Measurements from ENCODE around the gene COPS7A.
"Not testable (repeated sequence)": the region's sequence is repeated elsewhere in the genome, so short reads cannot be mapped to it uniquely, and the experiment has no call there.

Gene COPS7A

GRCh38 chr12:6703631-6704030, 20.2 kb upstream of the COPS7A start:
- DNase-seq: no peak

GRCh38 chr12:6708351-6708750, 15.5 kb upstream of the COPS7A start:
- not testable (repeated sequence) for DNase-seq

- no peak for DNase-seq
Measured at GRCh38 chr12:6708960-6709394, 14.9 kb upstream of the COPS7A start.

GRCh38 chr12:6716031-6716873, 7.6 kb upstream of the COPS7A start:
- DNase-seq: not testable (repeated sequence)

GRCh38 chr12:6716874-6717437, 6.9 kb upstream of the COPS7A start:
- DNase-seq: no peak

GRCh38 chr12:6722863-6723262, 983 bp upstream of the COPS7A start:
- DNase-seq: no peak

- no peak for DNase-seq
Measured at GRCh38 chr12:6724409-6724797, 557 bp downstream of the COPS7A start.

- DNase-seq: no peak
Measured at GRCh38 chr12:6725350-6725749, 1.5 kb downstream of the COPS7A start.

- no peak for DNase-seq
Measured at GRCh38 chr12:6729186-6729585, 5.3 kb downstream of the COPS7A start.

- no peak for DNase-seq
Measured at GRCh38 chr12:6730169-6730568, 6.3 kb downstream of the COPS7A start.

GRCh38 chr12:6734506-6735387, 10.9 kb downstream of the COPS7A start:
- no peak for DNase-seq

- DNase-seq: no peak
Measured at GRCh38 chr12:6735448-6736191, 11.8 kb downstream of the COPS7A start.

- DNase-seq: no peak
Measured at GRCh38 chr12:6736754-6737153, 12.9 kb downstream of the COPS7A start.

GRCh38 chr12:6742080-6742479, 18.2 kb downstream of the COPS7A start:
- not testable (repeated sequence) for DNase-seq

GRCh38 chr12:6742834-6743233, 19.0 kb downstream of the COPS7A start:
- DNase-seq: no peak

GRCh38 chr12:6743300-6743699, 19.5 kb downstream of the COPS7A start:
- not testable (repeated sequence) for DNase-seq

GRCh38 chr12:6745741-6746525, 22.1 kb downstream of the COPS7A start:
- DNase-seq: no peak

GRCh38 chr12:6747216-6747615, 23.4 kb downstream of the COPS7A start:
- no peak for DNase-seq

GRCh38 chr12:6748761-6749160, 24.9 kb downstream of the COPS7A start:
- DNase-seq: no peak

- no peak for DNase-seq
Measured at GRCh38 chr12:6750506-6750905, 26.7 kb downstream of the COPS7A start.

- DNase-seq: no peak
Measured at GRCh38 chr12:6751767-6752166, 27.9 kb downstream of the COPS7A start.
